Ishikawa (cell line): ENCODE results near the gene PXN.

Experiments
- CEBPB ChIP-seq: IDR thresholded peaks from 2 replicates; pipeline ENCODE4 v1.6.1; 2012
- CREB1 ChIP-seq: IDR thresholded peaks from 2 replicates; pipeline ENCODE4 v1.6.1; 2012; ENCODE audit warnings: low read depth
- EGR1 ChIP-seq: IDR thresholded peaks from 2 replicates; pipeline ENCODE4 v1.6.1; 2012
- EP300 ChIP-seq: IDR thresholded peaks from 2 replicates; pipeline ENCODE4 v1.6.1; 2012; ENCODE audit warnings: borderline replicate concordance
- FOXM1 ChIP-seq: IDR thresholded peaks from 2 replicates; pipeline ENCODE4 v1.6.1; 2012; ENCODE audit warnings: low read depth, borderline replicate concordance
- NFIC ChIP-seq: IDR thresholded peaks from 2 replicates; pipeline ENCODE4 v1.6.1; 2012
- RAD21 ChIP-seq: IDR thresholded peaks from 2 replicates; pipeline ENCODE4 v1.6.1; 2012; ENCODE audit warnings: low read depth
- TAF1 ChIP-seq: IDR thresholded peaks from 2 replicates; pipeline ENCODE4 v1.6.1; 2012; ENCODE audit warnings: low read depth, mild to moderate bottlenecking
- TCF12 ChIP-seq: IDR thresholded peaks from 2 replicates; pipeline ENCODE4 v1.6.1; 2012; ENCODE audit warnings: low read depth
- TEAD4 ChIP-seq: IDR thresholded peaks from 2 replicates; pipeline ENCODE4 v1.6.1; 2012
- YY1 ChIP-seq: IDR thresholded peaks from 2 replicates; pipeline ENCODE4 v1.6.1; 2012; ENCODE audit warnings: low read depth
- ZBTB7A ChIP-seq: IDR thresholded peaks from 2 replicates; pipeline ENCODE4 v1.6.1; 2012; ENCODE audit warnings: low read depth
- TF ChIP-seq, protein P1 (sequence below): IDR thresholded peaks from 2 replicates; pipeline ENCODE4 v1.6.1; 2012
- TF ChIP-seq, protein P2 (sequence below): IDR thresholded peaks from 2 replicates; pipeline ENCODE4 v1.6.1; 2012; ENCODE audit warnings: low read depth, mild to moderate bottlenecking
- TF ChIP-seq, protein P3 (sequence below): IDR thresholded peaks from 2 replicates; pipeline ENCODE4 v1.6.1; 2012

Gene PXN

DNA sequence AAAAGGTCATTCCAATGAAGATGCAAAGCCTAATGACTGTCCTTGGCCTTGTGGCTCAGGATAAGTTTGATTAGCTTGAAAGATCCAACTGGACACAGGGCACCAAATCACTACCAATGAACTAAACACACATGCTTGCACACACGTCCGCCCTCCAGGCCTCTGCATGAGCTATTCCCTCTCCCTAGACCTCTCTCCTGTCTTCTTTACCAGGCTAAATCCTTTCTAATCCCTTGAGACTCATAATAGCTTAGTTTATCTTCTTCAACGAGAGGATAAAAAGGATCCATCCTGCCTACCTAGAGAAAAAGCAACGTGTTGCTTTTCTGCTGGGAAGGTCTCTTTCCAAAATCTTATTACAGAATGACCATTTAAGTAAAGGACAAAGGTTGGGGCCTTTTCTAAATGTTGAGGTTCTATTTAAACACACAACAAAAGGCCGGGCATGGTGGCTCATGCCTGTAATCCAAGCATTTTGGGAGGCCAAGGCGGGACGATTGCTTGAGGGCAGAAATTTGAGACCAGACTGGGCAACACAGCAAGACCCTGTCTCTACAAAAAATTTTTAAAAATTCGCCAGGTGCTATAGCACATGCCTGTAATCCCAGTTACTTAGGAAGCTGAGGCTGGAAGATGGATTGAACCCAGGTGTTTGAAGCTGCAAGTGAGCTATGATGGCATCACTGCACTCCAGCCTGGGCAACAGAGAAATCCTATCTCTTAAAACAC, 22.4 kb downstream of the PXN start:
- TF ChIP-seq YY1 (no peak), TCF12 (no peak), RAD21 (no peak), TEAD4 (no peak), EP300 (no peak), NFIC (no peak), CREB1 (no peak), TAF1 (no peak), FOXM1 (no peak), EGR1 (no peak), ZBTB7A (no peak), CEBPB (no peak)
- TF ChIP-seq, protein P1, sequence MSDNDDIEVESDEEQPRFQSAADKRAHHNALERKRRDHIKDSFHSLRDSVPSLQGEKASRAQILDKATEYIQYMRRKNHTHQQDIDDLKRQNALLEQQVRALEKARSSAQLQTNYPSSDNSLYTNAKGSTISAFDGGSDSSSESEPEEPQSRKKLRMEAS: no peak
- TF ChIP-seq, protein P2, sequence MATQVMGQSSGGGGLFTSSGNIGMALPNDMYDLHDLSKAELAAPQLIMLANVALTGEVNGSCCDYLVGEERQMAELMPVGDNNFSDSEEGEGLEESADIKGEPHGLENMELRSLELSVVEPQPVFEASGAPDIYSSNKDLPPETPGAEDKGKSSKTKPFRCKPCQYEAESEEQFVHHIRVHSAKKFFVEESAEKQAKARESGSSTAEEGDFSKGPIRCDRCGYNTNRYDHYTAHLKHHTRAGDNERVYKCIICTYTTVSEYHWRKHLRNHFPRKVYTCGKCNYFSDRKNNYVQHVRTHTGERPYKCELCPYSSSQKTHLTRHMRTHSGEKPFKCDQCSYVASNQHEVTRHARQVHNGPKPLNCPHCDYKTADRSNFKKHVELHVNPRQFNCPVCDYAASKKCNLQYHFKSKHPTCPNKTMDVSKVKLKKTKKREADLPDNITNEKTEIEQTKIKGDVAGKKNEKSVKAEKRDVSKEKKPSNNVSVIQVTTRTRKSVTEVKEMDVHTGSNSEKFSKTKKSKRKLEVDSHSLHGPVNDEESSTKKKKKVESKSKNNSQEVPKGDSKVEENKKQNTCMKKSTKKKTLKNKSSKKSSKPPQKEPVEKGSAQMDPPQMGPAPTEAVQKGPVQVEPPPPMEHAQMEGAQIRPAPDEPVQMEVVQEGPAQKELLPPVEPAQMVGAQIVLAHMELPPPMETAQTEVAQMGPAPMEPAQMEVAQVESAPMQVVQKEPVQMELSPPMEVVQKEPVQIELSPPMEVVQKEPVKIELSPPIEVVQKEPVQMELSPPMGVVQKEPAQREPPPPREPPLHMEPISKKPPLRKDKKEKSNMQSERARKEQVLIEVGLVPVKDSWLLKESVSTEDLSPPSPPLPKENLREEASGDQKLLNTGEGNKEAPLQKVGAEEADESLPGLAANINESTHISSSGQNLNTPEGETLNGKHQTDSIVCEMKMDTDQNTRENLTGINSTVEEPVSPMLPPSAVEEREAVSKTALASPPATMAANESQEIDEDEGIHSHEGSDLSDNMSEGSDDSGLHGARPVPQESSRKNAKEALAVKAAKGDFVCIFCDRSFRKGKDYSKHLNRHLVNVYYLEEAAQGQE: no peak
- TF ChIP-seq, protein P3, sequence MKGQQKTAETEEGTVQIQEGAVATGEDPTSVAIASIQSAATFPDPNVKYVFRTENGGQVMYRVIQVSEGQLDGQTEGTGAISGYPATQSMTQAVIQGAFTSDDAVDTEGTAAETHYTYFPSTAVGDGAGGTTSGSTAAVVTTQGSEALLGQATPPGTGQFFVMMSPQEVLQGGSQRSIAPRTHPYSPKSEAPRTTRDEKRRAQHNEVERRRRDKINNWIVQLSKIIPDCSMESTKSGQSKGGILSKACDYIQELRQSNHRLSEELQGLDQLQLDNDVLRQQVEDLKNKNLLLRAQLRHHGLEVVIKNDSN: no peak

DNA sequence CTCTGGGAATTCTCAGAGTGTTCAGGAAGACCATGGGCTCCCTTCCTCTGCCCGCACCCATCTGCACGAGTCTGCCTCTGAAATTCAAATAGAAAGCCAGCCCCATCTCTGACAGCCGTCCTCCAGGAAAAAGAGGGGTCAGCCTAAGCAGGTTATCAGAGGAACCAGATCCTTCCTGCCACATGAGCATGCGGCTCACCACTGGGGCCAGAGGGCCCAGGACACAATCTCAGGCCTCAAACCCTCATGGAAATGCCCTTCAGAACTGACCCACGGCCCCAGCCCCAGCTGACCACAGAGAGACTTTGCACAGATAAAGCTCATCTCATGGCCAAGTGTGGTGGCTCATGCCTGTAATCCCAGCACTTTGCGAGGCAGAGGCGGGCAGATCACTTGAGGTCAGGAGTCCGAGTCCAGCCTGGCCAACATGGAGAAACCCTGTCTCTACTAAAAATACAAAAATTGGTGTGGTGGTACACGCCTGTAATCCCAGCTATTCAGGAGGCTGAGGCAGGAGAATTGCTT, 23.2 kb downstream of the PXN start:
- no peak for TF ChIP-seq EP300
- TF ChIP-seq, protein P1: no peak
- TF ChIP-seq, protein P3: no peak
- TF ChIP-seq CEBPB: no peak
- no peak for TF ChIP-seq YY1
- TF ChIP-seq TAF1: no peak
- no peak for TF ChIP-seq NFIC
- TF ChIP-seq RAD21: no peak
- TF ChIP-seq, protein P2: no peak
- no peak for TF ChIP-seq CREB1
- no peak for TF ChIP-seq EGR1
- no peak for TF ChIP-seq TCF12
- no peak for TF ChIP-seq ZBTB7A
- no peak for TF ChIP-seq FOXM1
- TF ChIP-seq TEAD4: no peak

DNA sequence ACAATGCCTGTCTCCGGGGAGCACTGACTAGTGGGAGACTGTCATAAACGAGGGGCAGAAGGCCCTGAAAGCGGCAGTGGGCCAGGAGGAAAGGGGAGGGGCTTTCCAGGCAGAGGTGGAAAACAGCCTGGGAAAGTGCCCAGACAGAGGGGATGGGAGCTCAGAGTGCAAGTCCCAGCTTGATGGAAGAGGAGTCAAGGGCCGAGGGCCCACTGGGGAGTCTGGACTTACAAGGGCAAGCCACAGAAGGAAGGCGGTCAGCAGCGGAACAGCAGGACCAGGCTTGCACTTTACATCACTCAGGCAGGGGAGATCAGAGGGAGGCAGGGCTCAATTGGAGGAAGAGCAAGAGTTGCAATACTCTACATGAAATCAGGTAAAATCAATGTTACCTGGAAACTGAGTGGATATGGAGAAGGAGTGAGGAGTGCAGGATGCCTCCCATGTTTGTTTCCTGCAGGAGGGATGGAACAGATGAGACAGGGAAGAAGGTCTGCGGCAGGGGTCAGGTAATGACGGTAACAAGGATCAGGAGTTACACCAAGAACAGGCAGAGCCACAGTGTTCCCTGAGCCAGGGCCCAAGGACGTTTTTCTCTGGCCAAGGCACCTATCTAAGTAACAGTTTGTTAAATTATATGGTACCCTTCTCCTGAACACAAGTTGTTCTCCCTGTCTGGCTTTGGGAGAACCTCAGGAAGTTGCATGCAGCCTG, 23.8 kb downstream of the PXN start:
- TF ChIP-seq RAD21: no peak
- TF ChIP-seq, protein P1: no peak
- no peak for TF ChIP-seq YY1
- TF ChIP-seq CREB1: no peak
- TF ChIP-seq CEBPB: no peak
- no peak for TF ChIP-seq TEAD4

DNA sequence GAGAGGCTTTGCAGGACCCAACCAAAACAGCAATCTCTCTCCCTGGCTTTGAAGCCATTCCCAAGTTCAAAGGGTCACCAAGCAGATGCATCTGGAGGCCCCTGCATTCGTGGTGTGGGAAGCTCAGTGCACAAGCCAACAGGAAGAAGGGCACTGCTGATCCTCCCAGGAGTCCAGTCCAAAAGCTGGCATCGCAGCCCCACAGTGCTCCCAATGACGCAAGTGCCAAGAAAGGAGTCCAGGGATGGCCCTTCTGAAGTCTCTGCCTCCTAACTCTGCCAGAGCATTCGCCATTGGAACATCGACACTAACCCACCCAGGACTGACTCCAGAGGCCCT, 25.1 kb downstream of the PXN start:
- TF ChIP-seq FOXM1 (no peak), EGR1 (no peak), RAD21 (no peak), CEBPB (no peak)
- TF ChIP-seq, protein P3: no peak
- TF ChIP-seq, protein P2: no peak
- TF ChIP-seq, protein P1: no peak
